ENCODE data around the gene GRIN3A.

The GRIN3A gene

DNA sequence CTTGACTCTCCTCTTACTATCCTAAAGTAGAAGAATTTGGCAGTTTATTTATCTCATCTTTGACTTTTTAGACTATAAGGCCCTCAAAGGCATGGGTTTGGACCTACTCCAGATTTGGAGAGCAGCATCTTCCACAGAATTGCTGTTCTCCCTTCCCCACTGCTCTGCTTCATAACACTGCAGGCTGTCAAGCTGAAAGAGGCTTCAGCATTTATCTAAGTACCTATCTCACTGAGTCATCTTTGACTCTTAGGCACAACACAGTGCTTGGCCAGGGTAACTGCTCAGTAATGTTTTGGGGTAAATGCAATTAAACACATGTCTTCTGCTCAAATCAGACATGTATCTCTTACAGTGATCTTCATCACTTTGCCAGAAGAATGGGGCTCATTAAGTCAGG, 60.6 kb downstream of the GRIN3A start:
- no peaks in the 10 kb centered on the region for H3K27me3 Mint-ChIP-seq (ENCODE audit: low read depth)
- no peak overlapping the region for H3K4me3 Mint-ChIP-seq
- H3K27ac Mint-ChIP-seq = peak overlapping the region in 2 of 3 experiments; percentile 16 to 43
- H3K9me3 Mint-ChIP-seq = no peaks in the 10 kb centered on the region
- TF ChIP-seq, protein P1, sequence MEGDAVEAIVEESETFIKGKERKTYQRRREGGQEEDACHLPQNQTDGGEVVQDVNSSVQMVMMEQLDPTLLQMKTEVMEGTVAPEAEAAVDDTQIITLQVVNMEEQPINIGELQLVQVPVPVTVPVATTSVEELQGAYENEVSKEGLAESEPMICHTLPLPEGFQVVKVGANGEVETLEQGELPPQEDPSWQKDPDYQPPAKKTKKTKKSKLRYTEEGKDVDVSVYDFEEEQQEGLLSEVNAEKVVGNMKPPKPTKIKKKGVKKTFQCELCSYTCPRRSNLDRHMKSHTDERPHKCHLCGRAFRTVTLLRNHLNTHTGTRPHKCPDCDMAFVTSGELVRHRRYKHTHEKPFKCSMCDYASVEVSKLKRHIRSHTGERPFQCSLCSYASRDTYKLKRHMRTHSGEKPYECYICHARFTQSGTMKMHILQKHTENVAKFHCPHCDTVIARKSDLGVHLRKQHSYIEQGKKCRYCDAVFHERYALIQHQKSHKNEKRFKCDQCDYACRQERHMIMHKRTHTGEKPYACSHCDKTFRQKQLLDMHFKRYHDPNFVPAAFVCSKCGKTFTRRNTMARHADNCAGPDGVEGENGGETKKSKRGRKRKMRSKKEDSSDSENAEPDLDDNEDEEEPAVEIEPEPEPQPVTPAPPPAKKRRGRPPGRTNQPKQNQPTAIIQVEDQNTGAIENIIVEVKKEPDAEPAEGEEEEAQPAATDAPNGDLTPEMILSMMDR (IDR thresholded peaks at IDR 0.05; ENCODE audit: unreplicated experiment in 3 of 3) = no peak
- peaks cover 45% of the 10 kb centered on the region for H3K4me1 Mint-ChIP-seq
- H3K36me3 Mint-ChIP-seq (ENCODE audit: low read depth) = no peaks in the 10 kb centered on the region

DNA sequence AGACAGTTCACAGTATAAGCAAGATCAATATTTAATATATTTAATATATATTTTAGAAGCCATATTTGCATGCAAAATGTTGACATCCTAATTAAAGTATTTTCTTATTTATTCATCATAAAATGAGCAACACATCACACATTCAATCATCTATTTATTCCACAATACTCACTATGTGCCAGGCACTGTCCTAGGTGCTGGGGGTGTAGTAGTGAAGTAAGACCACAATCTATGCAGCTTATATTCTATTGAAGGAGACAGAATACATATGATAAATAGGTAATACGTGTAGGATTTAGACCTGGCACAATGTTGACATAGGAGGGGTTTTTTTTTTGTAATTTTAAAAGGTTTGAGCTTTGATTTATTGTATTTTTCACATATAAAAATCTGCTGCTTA, 63.1 kb downstream of the GRIN3A start:
- Mint-ChIP-seq H3K9me3 (no peaks in the 10 kb centered on the region), H3K27me3 (ENCODE audit: low read depth) (no peaks in the 10 kb centered on the region), H3K4me3 (no peak overlapping the region), H3K27ac (no peak overlapping the region), H3K36me3 (ENCODE audit: low read depth) (no peaks in the 10 kb centered on the region), H3K4me1 (peaks cover 51% of the 10 kb centered on the region)
- TF ChIP-seq, protein P1 (IDR thresholded peaks at IDR 0.05; ENCODE audit: unreplicated experiment in 3 of 3) = no peak

DNA sequence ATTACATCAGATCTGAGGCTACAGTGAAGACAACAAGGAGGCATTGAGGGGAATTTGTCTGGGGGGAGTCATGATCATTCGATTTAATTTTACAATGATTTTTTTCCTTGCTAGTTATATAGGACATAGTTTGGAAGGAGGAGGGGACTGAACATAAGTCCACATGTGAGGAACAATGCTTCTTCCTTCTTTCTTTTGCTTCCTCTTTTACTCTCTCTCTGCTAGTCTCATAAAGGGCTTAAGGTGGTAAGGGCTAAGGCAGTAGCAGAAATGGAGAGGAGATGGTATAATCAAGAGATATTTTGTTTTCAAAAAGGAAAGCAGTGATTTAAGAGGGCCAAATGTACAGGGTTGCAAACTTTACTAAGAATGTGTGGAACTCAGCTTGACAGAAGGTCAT, 64.3 kb downstream of the GRIN3A start:
- H3K27me3 Mint-ChIP-seq (ENCODE audit: low read depth) = no peaks in the 10 kb centered on the region
- no peak overlapping the region for H3K4me3 Mint-ChIP-seq
- TF ChIP-seq, protein P1 (IDR thresholded peaks at IDR 0.05; ENCODE audit: unreplicated experiment in 3 of 3) = no peak
- no peaks in the 10 kb centered on the region for H3K9me3 Mint-ChIP-seq
- H3K4me1 Mint-ChIP-seq = peaks cover 50% of the 10 kb centered on the region
- H3K36me3 Mint-ChIP-seq (ENCODE audit: low read depth) = no peaks in the 10 kb centered on the region
- H3K27ac Mint-ChIP-seq = peak overlapping the region; percentile 3 to 57 (median 35)

DNA sequence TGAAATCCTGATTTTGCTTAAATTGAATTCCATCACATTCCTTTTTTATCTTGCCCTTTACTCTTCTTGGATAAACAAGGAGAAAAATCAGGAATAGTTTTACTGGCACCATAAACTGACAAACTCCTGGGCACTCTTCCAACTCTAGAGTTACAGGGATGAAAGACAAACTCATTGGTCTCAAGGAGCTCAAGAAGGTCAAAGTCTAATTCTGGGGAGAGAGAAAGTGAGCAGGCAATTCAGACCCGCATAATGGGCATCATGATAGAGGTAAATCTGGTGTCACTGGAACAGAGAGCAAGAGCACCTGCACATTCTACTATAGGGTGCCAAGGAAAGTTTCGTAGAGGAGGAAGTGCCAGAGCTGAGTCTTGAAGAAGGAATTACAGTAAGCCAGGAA, 64.8 kb downstream of the GRIN3A start:
- H3K4me3 Mint-ChIP-seq = no peak overlapping the region
- H3K27me3 Mint-ChIP-seq (ENCODE audit: low read depth) = no peaks in the 10 kb centered on the region
- TF ChIP-seq, protein P1 (IDR thresholded peaks at IDR 0.05; ENCODE audit: unreplicated experiment in 3 of 3) = no peak
- H3K9me3 Mint-ChIP-seq = no peaks in the 10 kb centered on the region
- peaks cover 46% of the 10 kb centered on the region for H3K4me1 Mint-ChIP-seq
- no peaks in the 10 kb centered on the region for H3K36me3 Mint-ChIP-seq (ENCODE audit: low read depth)
- peak overlapping the region; percentile 3 to 57 (median 35) for H3K27ac Mint-ChIP-seq

DNA sequence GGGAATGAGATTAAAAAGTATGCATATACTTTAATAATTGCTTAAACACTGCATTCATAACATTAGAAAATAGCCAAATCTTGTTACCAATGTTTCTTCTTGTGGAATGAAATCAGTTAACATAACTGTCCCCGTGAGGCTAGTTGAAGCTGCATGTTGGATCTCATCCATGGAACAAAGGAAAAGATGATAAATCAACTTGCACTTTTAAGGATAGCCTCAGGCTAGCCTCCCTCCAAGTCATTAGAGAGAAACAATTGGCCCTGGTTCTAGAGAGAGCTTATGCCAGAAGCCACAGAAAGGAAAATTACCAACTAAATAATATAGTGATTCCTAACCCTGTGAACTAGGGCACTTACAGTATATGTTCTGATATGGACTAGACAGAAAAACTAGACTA, 66.9 kb downstream of the GRIN3A start:
- Mint-ChIP-seq H3K4me3 (no peak overlapping the region), H3K9me3 (no peaks in the 10 kb centered on the region), H3K27ac (peak overlapping the region; percentile 77 to 89 (median 82)), H3K4me1 (peaks cover 31% of the 10 kb centered on the region), H3K36me3 (ENCODE audit: low read depth) (no peaks in the 10 kb centered on the region), H3K27me3 (ENCODE audit: low read depth) (no peaks in the 10 kb centered on the region)
- TF ChIP-seq, protein P1 (IDR thresholded peaks at IDR 0.05; ENCODE audit: unreplicated experiment in 3 of 3) = no peak

DNA sequence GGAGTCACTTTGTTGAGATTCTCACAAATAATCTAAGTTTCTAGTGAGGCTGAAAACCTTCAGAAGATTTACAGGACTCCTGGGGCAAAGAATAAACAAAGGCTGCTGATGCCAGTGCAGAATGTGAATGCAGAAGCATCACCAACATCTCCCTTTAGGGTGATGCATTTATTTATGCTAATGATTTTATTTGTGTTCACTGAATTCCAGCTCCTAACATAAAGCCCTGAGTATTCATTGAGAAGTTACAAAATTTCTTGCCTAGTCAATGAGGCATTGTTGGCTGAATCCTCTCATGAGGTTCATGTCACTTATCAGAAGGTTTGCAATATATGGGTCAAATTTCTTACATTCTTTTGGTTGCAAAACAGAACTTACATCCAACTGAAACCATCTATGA, 70.0 kb downstream of the GRIN3A start:
- peaks cover 23% of the 10 kb centered on the region for H3K4me1 Mint-ChIP-seq

More for the DNA sequence above, 70.0 kb downstream of the GRIN3A start:
- H3K4me3 Mint-ChIP-seq = no peak overlapping the region
- no peak overlapping the region for H3K27ac Mint-ChIP-seq
- H3K9me3 Mint-ChIP-seq = no peaks in the 10 kb centered on the region
- TF ChIP-seq, protein P1 (IDR thresholded peaks at IDR 0.05; ENCODE audit: unreplicated experiment in 3 of 3) = no peak
- no peaks in the 10 kb centered on the region for H3K27me3 Mint-ChIP-seq (ENCODE audit: low read depth)
- no peaks in the 10 kb centered on the region for H3K36me3 Mint-ChIP-seq (ENCODE audit: low read depth)
